ENCODE measurements around the gene ADD2.
"Not testable (repeated sequence)": the region's sequence is repeated elsewhere in the genome, so short reads cannot be mapped to it uniquely, and the experiment has no call there.

Gene ADD2

GRCh38 chr2:70767699-70768589, at the start of gene ADD2:
ADD2 (minus strand) TSS chr2:70768200; CDS start chr2:70706408, 61,792 bp downstream.
- peak; percentile 81 for DNase-seq (ENCODE audit: low spot score)

GRCh38 chr2:70817284-70817954, 49.4 kb upstream of the ADD2 start:
- DNase-seq (ENCODE audit: low spot score), result no peak

- DNase-seq (ENCODE audit: low spot score), result no peak
Measured at GRCh38 chr2:70816726-70817125, 48.7 kb upstream of the ADD2 start.

GRCh38 chr2:70808983-70809958, 41.3 kb upstream of the ADD2 start:
- no peak for DNase-seq (ENCODE audit: low spot score)

GRCh38 chr2:70807828-70808118, 39.8 kb upstream of the ADD2 start:
- no peak for DNase-seq (ENCODE audit: low spot score)

GRCh38 chr2:70807102-70807827, 39.3 kb upstream of the ADD2 start:
- DNase-seq (ENCODE audit: low spot score), result no peak

- no peak for DNase-seq (ENCODE audit: low spot score)
Measured at GRCh38 chr2:70806620-70807019, 38.6 kb upstream of the ADD2 start.

GRCh38 chr2:70806013-70806412, 38.0 kb upstream of the ADD2 start:
- DNase-seq (ENCODE audit: low spot score), result no peak

GRCh38 chr2:70801607-70802263, 33.7 kb upstream of the ADD2 start:
- no peak for DNase-seq (ENCODE audit: low spot score)

GRCh38 chr2:70799706-70800105, 31.7 kb upstream of the ADD2 start:
- no peak for DNase-seq (ENCODE audit: low spot score)

GRCh38 chr2:70797996-70798395, 30.0 kb upstream of the ADD2 start:
- DNase-seq (ENCODE audit: low spot score), result not testable (repeated sequence)

- no peak for DNase-seq (ENCODE audit: low spot score)
Measured at GRCh38 chr2:70797506-70797905, 29.5 kb upstream of the ADD2 start.

- DNase-seq (ENCODE audit: low spot score), result no peak
Measured at GRCh38 chr2:70796262-70796661, 28.3 kb upstream of the ADD2 start.

- no peak for DNase-seq (ENCODE audit: low spot score)
Measured at GRCh38 chr2:70795164-70795995, 27.4 kb upstream of the ADD2 start.

GRCh38 chr2:70793450-70793849, 25.4 kb upstream of the ADD2 start:
- DNase-seq (ENCODE audit: low spot score), result no peak

GRCh38 chr2:70790136-70790828, 22.3 kb upstream of the ADD2 start, which contains the start of gene FIGLA:
FIGLA (minus strand) TSS chr2:70790643; CDS start chr2:70790638, 5 bp downstream.
- no peak for DNase-seq (ENCODE audit: low spot score)

GRCh38 chr2:70789304-70790135, 21.5 kb upstream of the ADD2 start:
- peak; percentile 72 for DNase-seq (ENCODE audit: low spot score)

- peak; percentile 75 for DNase-seq (ENCODE audit: low spot score)
Measured at GRCh38 chr2:70785137-70785911, 17.3 kb upstream of the ADD2 start.

Measured in cerebellar cortex (tissue), 1 donor.